Effector CD4-positive, alpha-beta T cell (primary cell): Measurements from ENCODE around the gene PLXNB1.
"Not testable (repeated sequence)": the region's sequence is repeated elsewhere in the genome, so short reads cannot be mapped to it uniquely, and the experiment has no call there.

Experiments used
- DNase-seq: peaks from one replicate; pipeline ENCODE4 v3.0.0-alpha.2; 2020

The PLXNB1 gene

GRCh38 chr3:48403533-48404439 is 26.1 kb downstream of the PLXNB1 start:
- no peak for DNase-seq

GRCh38 chr3:48402907-48403306 is 27.0 kb downstream of the PLXNB1 start:
- DNase-seq = no peak

GRCh38 chr3:48402281-48402732 is 27.6 kb downstream of the PLXNB1 start:
- no peak for DNase-seq

- DNase-seq = not testable (repeated sequence)
Measured at GRCh38 chr3:48401434-48401901, 28.4 kb downstream of the PLXNB1 start.

- peak; percentile 55 for DNase-seq
Measured at GRCh38 chr3:48400824-48401433, 29.0 kb downstream of the PLXNB1 start.

GRCh38 chr3:48399387-48400172 is 30.3 kb downstream of the PLXNB1 start:
- no peak for DNase-seq

GRCh38 chr3:48398701-48399386 is 31.0 kb downstream of the PLXNB1 start:
- DNase-seq = no peak

- DNase-seq = no peak
Measured at GRCh38 chr3:48397767-48398681, 31.9 kb downstream of the PLXNB1 start.

- DNase-seq = no peak
Measured at GRCh38 chr3:48395714-48396113, 34.2 kb downstream of the PLXNB1 start.

- DNase-seq = no peak
Measured at GRCh38 chr3:48394391-48394790, 35.5 kb downstream of the PLXNB1 start.

GRCh38 chr3:48388966-48389365 is 40.9 kb downstream of the PLXNB1 start:
- DNase-seq = no peak

- no peak for DNase-seq
Measured at GRCh38 chr3:48387634-48388033, 42.3 kb downstream of the PLXNB1 start.

- DNase-seq = no peak
Measured at GRCh38 chr3:48372862-48373435, 56.9 kb downstream of the PLXNB1 start.

GRCh38 chr3:48372377-48372770 is 57.5 kb downstream of the PLXNB1 start:
- no peak for DNase-seq

GRCh38 chr3:48371651-48372376 is 58.1 kb downstream of the PLXNB1 start, which contains the start of gene FBXW12:
FBXW12 (plus strand) TSS chr3:48372219; CDS start chr3:48372768, 549 bp downstream.
- no peak for DNase-seq

GRCh38 chr3:48370333-48370713 is 59.6 kb downstream of the PLXNB1 start:
- DNase-seq = no peak

- no peak for DNase-seq
Measured at GRCh38 chr3:48369693-48370332, 60.1 kb downstream of the PLXNB1 start.

- DNase-seq = no peak
Measured at GRCh38 chr3:48367201-48367600, 62.7 kb downstream of the PLXNB1 start.

- no peak for DNase-seq
Measured at GRCh38 chr3:48364840-48365239, 65.0 kb downstream of the PLXNB1 start.

GRCh38 chr3:48361928-48362327 is 68.0 kb downstream of the PLXNB1 start:
- no peak for DNase-seq
